GM12878 (cell line): ENCODE data around the gene ZBED4. TPM values are rescaled to one million over a fixed set of nuclear protein-coding genes. Genes with fewer than 3 reads are reported as not detected.

Experiments used
- ATAC-seq: fragments of 200-7000 bp; cut with Tn5 transposase; 3 replicates; pipeline ENCODE4 v1.9.1; 2020; ENCODE audit warnings: mild to moderate bottlenecking, moderate library complexity
- BruUV-seq: library from RNA; stranded (reverse); fragments of 400-500 nt; replicated peaks from 2 replicates; lab custom pipeline; 2021; lab: Mats Ljungman, UMichigan
- CTCF ChIA-PET: fragments of 300-600 bp; sonication (Branson Sonifier 250); formaldehyde crosslinking; extraction: SDS; loops from one replicate; lab custom pipeline; 2021; ENCODE audit warnings: inconsistent platforms; lab: Yijun Ruan, JAX
- POLR2A ChIA-PET: fragments of 350-600 bp; formaldehyde crosslinking; extraction: SDS; loops from one replicate; lab custom pipeline; 2021; ENCODE audit warnings: inconsistent platforms; lab: Charles Lee
- RAD21 ChIA-PET: fragments of 300-600 bp; sonication (Branson Sonifier 250); formaldehyde crosslinking; loops from one replicate; lab custom pipeline; 2023; ENCODE audit warnings: antibody characterized with exemption; ENCODE audit not compliant: unreplicated experiment; lab: Charles Lee
- SMC1A ChIA-PET: fragments of 300-600 bp; sonication (Branson Sonifier 250); formaldehyde crosslinking; loops from one replicate; lab custom pipeline; 2023; ENCODE audit not compliant: unreplicated experiment, uncharacterized antibody; lab: Charles Lee
- DNase-seq: peaks from one replicate; pipeline ENCODE4 v3.0.0-alpha.2; 2011; ENCODE audit warnings: low read depth, low spot score
- FAIRE-seq: peaks from 3 replicates; lab custom pipeline; 2011; peaks lifted over from hg19 to GRCh38; lab: Jason Lieb, UNC
- H2AFZ ChIP-seq: 2 replicates; pipeline ENCODE4 v1.6.0; 2011; ENCODE audit warnings: low read depth, low read length, control low read depth; ENCODE audit not compliant: control insufficient read depth
- H3K27ac ChIP-seq: 2 replicates; pipeline ENCODE4 v1.5.1; 2011; ENCODE audit warnings: control low read depth; ENCODE audit not compliant: control insufficient read depth, insufficient read depth
- H3K27me3 ChIP-seq, 2 experiments: replicated peaks in 1 of 2; 2 replicates each; pipeline versions ENCODE4 v1.6.0 to v1.6.1; 2011; ENCODE audit warnings: low read length in 1 of 2; ENCODE audit not compliant: control insufficient read depth in 2 of 2, insufficient read depth in 2 of 2
- H3K36me3 ChIP-seq, 2 experiments: 2 replicates each; pipeline ENCODE4 v1.5.1; 2011; ENCODE audit warnings: low read length in 1 of 2; ENCODE audit not compliant: control insufficient read depth in 2 of 2, insufficient read depth in 2 of 2
- H3K4me1 ChIP-seq: 2 replicates; pipeline ENCODE4 v1.6.1; 2011; ENCODE audit warnings: mild to moderate bottlenecking, low read length, moderate library complexity, mixed read lengths; ENCODE audit not compliant: control insufficient read depth, insufficient read depth
- H3K4me2 ChIP-seq: 2 replicates; pipeline ENCODE4 v1.6.0; 2011; ENCODE audit warnings: control low read depth; ENCODE audit not compliant: control insufficient read depth, insufficient read depth
- H3K4me3 ChIP-seq: fragments of 200-600 bp; sonication (generic); 2 replicates; pipeline ENCODE4 v1.5.1; 2016
- H3K79me2 ChIP-seq: 2 replicates; pipeline ENCODE4 v1.6.0; 2011; ENCODE audit warnings: low read length; ENCODE audit not compliant: control insufficient read depth, insufficient read depth
- H3K9ac ChIP-seq: 2 replicates; pipeline ENCODE4 v1.8.0; 2011; ENCODE audit warnings: low read length, control low read depth, mixed read lengths; ENCODE audit not compliant: control insufficient read depth, insufficient read depth
- H3K9me3 ChIP-seq: replicated peaks from 3 replicates; pipeline ENCODE4 v1.5.1; 2011; ENCODE audit warnings: mild to moderate bottlenecking, low read length; ENCODE audit not compliant: control insufficient read depth, insufficient read depth
- H4K20me1 ChIP-seq: 2 replicates; pipeline ENCODE4 v1.6.0; 2011; ENCODE audit not compliant: control insufficient read depth, insufficient read depth
- E2F4 ChIP-seq: IDR thresholded peaks from 2 replicates; pipeline ENCODE4 v1.6.1; 2012; ENCODE audit warnings: low read depth, low read length, improper control_type of control experiment
- NFYB ChIP-seq: IDR thresholded peaks from 2 replicates; pipeline ENCODE4 v1.6.1; 2011; ENCODE audit warnings: low read depth, mild to moderate bottlenecking, low read length, improper control_type of control experiment, moderate library complexity; ENCODE audit not compliant: insufficient read depth
- NRF1 ChIP-seq: conservative IDR thresholded peaks from 2 replicates; pipeline ENCODE4 v1.6.1; 2011; ENCODE audit warnings: mild to moderate bottlenecking, low read depth, low read length, improper control_type of control experiment
- PBX3 ChIP-seq: IDR thresholded peaks from 2 replicates; pipeline ENCODE4 v1.6.1; 2011; ENCODE audit warnings: mild to moderate bottlenecking, low read depth, low read length, moderate library complexity; ENCODE audit not compliant: insufficient replicate concordance
- PML ChIP-seq: IDR thresholded peaks from 2 replicates; pipeline ENCODE4 v1.6.1; 2012; ENCODE audit warnings: low read length, inconsistent platforms
- SMC3 ChIP-seq: IDR thresholded peaks from 2 replicates; pipeline ENCODE4 v1.6.1; 2011; ENCODE audit warnings: low read length, improper control_type of control experiment, borderline replicate concordance
- SREBF1 ChIP-seq: IDR thresholded peaks from 2 replicates; pipeline ENCODE4 v1.6.1; 2012; ENCODE audit warnings: mild to moderate bottlenecking, low read length
- WGBS: methylation state at CpG from one replicate; pipeline ENCODE4 v1.1.6; 2016; ENCODE audit warnings: low lambda C conversion rate; ENCODE audit not compliant: insufficient replicate concordance, insufficient coverage; ENCODE audit errors: missing lambda C conversion rate; 5-methylcytosine and 5-hydroxymethylcytosine counted together
- in situ Hi-C: fragments of 300-500 bp; cut with MboI; formaldehyde crosslinking; loops from 9 replicates; pipeline ENCODE4 v1.14.3; 2018; ENCODE audit warnings: mixed read lengths
- intact Hi-C: fragments of 100-400 bp; cut with micrococcal nuclease; formaldehyde crosslinking; loops from one replicate; pipeline ENCODE4 v1.14.2; 2022; ENCODE audit not compliant: unreplicated experiment
- polyA plus RNA-seq, 11 experiments: library from polyadenylated mRNA; depleted of rRNA in 4 of 11; unstranded in 6 of 11; stranded (reverse) in 5 of 11; fragments of >200 nt; fragmentation: Nextera tagmentation in 4 of 11; fragmentation: Illumina TruSeq in 1 of 11; extraction: Ambion mirVana in 4 of 11; extraction: Trizol in 1 of 11; gene quantifications; 1 replicate in 1 of 11; 2 replicates in 10 of 11; pipeline versions ENCODE4 v1.2.1 to v1.2.3, GENCODE V29; 2011 to 2016; ENCODE audit warnings: inconsistent platforms in 2 of 11, missing spikeins in 2 of 11, low read depth in 1 of 11
- total RNA-seq, 4 experiments: library from RNA; depleted of rRNA in 3 of 4; stranded (reverse); fragments of >200 nt in 3 of 4; fragmentation: Illumina TruSeq in 1 of 4; extraction: Trizol in 1 of 4; gene quantifications; 2 replicates each; pipeline versions ENCODE4 v1.2.1 to v1.2.3, GENCODE V29; 2013 to 2021

The ZBED4 gene
- total and polyA plus RNA-seq, 10 of the 15 experiments (the other 5 are each of a cell fraction or from before 2014, with no cell fraction given): 2.3 to 21.6 (median 12.8) TPM

GRCh38 chr22:49926916-49927315 lies 73.3 kb downstream of the ZBED4 start:
- no peak overlapping the region for H3K4me2 ChIP-seq
- no TSS peak for BruUV-seq
- DNase-seq (no peak), FAIRE-seq (no peak), ATAC-seq (no peak)
- no peak for TF ChIP-seq NFYB
- no peak for TF ChIP-seq NRF1
- TF ChIP-seq SREBF1: no peak
- no peak for TF ChIP-seq PML
- no peak for TF ChIP-seq SMC3
- TF ChIP-seq PBX3: no peak
- no peak for TF ChIP-seq E2F4
- in situ Hi-C loops (no loop called here), intact Hi-C loops (no loop called here)
- ChIA-PET RAD21 (no interaction called here), POLR2A (interaction anchor here (2.2 kb wide), 1 partner anchor 11 kb away, joined by 5 read pairs; no protein-coding TSS in a partner anchor), CTCF (interaction anchor here (1.6 to 2.2 kb wide), 2 partner anchors 103 to 160 kb away, joined by 5 to 8 read pairs; no protein-coding TSS in a partner anchor), SMC1A (interaction anchor here (1.0 to 1.6 kb wide), 2 partner anchors 103 to 104 kb away, joined by 3 to 4 read pairs; no protein-coding TSS in a partner anchor)
- H3K9me3 ChIP-seq: no peaks in the 10 kb centered on the region
- 93% methylated on average over 16 of the region's 18 CpGs for WGBS
- H3K27me3 ChIP-seq: no peaks in the 10 kb centered on the region
- peaks cover 0 to 2% of the 10 kb centered on the region in 2 experiments; a peak in 3 of 4 replicates for H3K36me3 ChIP-seq
- H4K20me1 ChIP-seq: no peaks in the 10 kb centered on the region
- peaks cover 51% of the 10 kb centered on the region for H3K4me1 ChIP-seq
- H3K79me2 ChIP-seq: no peaks in the 10 kb centered on the region; the same call in 1 of the 2 replicates
- no peak overlapping the region for H3K9ac ChIP-seq
- no peak overlapping the region for H3K4me3 ChIP-seq
- no peak overlapping the region for H2AFZ ChIP-seq
- no peak overlapping the region for H3K27ac ChIP-seq
